K562 (cell line): ENCODE measurements around the gene MDN1. TPM values are rescaled to one million over a fixed set of nuclear protein-coding genes. Genes with fewer than 3 reads are reported as not detected.

Source experiments
- ATAC-seq: fragments of 200-7000 bp; cut with Tn5 transposase; 3 replicates; pipeline ENCODE4 v1.9.1; 2020; ENCODE audit warnings: moderate library complexity
- BruUV-seq: library from RNA; stranded (reverse); fragments of 400-500 nt; replicated peaks from 2 replicates; lab custom pipeline; 2021; lab: Mats Ljungman, UMichigan
- CTCF ChIA-PET: fragments of 300-600 bp; formaldehyde crosslinking; extraction: SDS; loops from one replicate; lab custom pipeline; 2021; ENCODE audit warnings: low intra/inter-chr PET ratio; lab: Yijun Ruan, JAX
- POLR2A ChIA-PET: fragments of 300-600, 350-650 bp; sonication (Branson Sonifier 250); formaldehyde crosslinking; extraction: SDS; loops from one replicate; lab custom pipeline; 2021; ENCODE audit warnings: antibody characterized with exemption, inconsistent platforms; lab: Yijun Ruan, JAX
- DNase-seq, 4 experiments: peaks; one replicate each; pipeline versions ENCODE4 v3.0.0 to v3.0.0-alpha.2; 2011 to 2018; ENCODE audit warnings: low spot score in 3 of 4, mixed read lengths in 3 of 4; ENCODE audit errors: extremely low read depth in 1 of 4
- FAIRE-seq: peaks from 2 replicates; lab custom pipeline; 2011; peaks lifted over from hg19 to GRCh38; lab: Jason Lieb, UNC
- H2AFZ ChIP-seq: 2 replicates; pipeline ENCODE4 v1.6.0; 2011; ENCODE audit warnings: low read depth, low read length, control low read depth, inconsistent platforms
- H3K27ac ChIP-seq: fragments of 200-600 bp; 3 replicates; pipeline ENCODE4 v1.8.0; 2011; ENCODE audit warnings: low read depth, mild to moderate bottlenecking, control low read depth, inconsistent platforms, low read length, moderate library complexity, mixed read lengths; ENCODE audit errors: extremely low read depth
- H3K27me3 ChIP-seq, 2 experiments: fragments of 300-600 bp in 1 of 2; 2 replicates in 1 of 2; 3 replicates in 1 of 2; pipeline versions ENCODE4 v1.6.0 to v1.8.0; 2011; ENCODE audit warnings: inconsistent platforms in 2 of 2, low read length in 2 of 2, mild to moderate bottlenecking in 1 of 2, mixed read lengths in 1 of 2, moderate library complexity in 1 of 2; ENCODE audit not compliant: control insufficient read depth in 2 of 2, insufficient read depth in 2 of 2
- H3K36me3 ChIP-seq: fragments of 300-600 bp; 3 replicates; pipeline ENCODE4 v1.8.0; 2011; ENCODE audit warnings: mild to moderate bottlenecking, low read length, inconsistent platforms; ENCODE audit not compliant: control insufficient read depth, insufficient read depth
- H3K4me1 ChIP-seq, 2 experiments: fragments of 200-600 bp in 1 of 2; replicated peaks in 1 of 2; 2 replicates in 1 of 2; 3 replicates in 1 of 2; pipeline versions ENCODE4 v1.5.1 to v1.8.0; 2011; ENCODE audit warnings: inconsistent platforms in 2 of 2, low read length in 2 of 2, mild to moderate bottlenecking in 1 of 2, mixed read lengths in 1 of 2, moderate library complexity in 1 of 2; ENCODE audit not compliant: control insufficient read depth in 2 of 2, insufficient read depth in 2 of 2
- H3K4me2 ChIP-seq: 2 replicates; pipeline ENCODE4 v1.6.1; 2011; ENCODE audit warnings: low read length, control low read depth, inconsistent platforms, mixed read lengths; ENCODE audit not compliant: insufficient read depth
- H3K4me3 ChIP-seq: fragments of 200-600 bp; sonication (generic), shearing (Covaris generic); 2 replicates; pipeline ENCODE4 v1.5.1; 2016; ENCODE audit warnings: control low read depth, inconsistent platforms
- H3K79me2 ChIP-seq: fragments of 200-600 bp; 3 replicates; pipeline ENCODE4 v1.8.0; 2011; ENCODE audit warnings: low read length, inconsistent platforms; ENCODE audit not compliant: control insufficient read depth, insufficient read depth
- H3K9ac ChIP-seq, 2 experiments: 2 replicates each; pipeline versions ENCODE4 v1.6.0 to v1.6.1; 2011; ENCODE audit warnings: low read depth in 2 of 2, low read length in 2 of 2, control low read depth in 1 of 2, inconsistent platforms in 1 of 2, mild to moderate bottlenecking in 1 of 2, mixed read lengths in 1 of 2; ENCODE audit not compliant: insufficient read depth in 1 of 2
- H3K9me1 ChIP-seq: one replicate; pipeline ENCODE4 v1.6.0; 2011; ENCODE audit warnings: inconsistent platforms, mild to moderate bottlenecking, low read length, moderate library complexity; ENCODE audit not compliant: control insufficient read depth, insufficient read depth
- H3K9me3 ChIP-seq: replicated peaks from 2 replicates; pipeline ENCODE4 v1.5.1; 2011; ENCODE audit warnings: low read depth, low read length, inconsistent platforms; ENCODE audit not compliant: control insufficient read depth, insufficient read depth
- H4K20me1 ChIP-seq: replicated peaks from 2 replicates; pipeline ENCODE4 v1.6.1; 2011; ENCODE audit warnings: low read length, inconsistent platforms, mixed read lengths; ENCODE audit not compliant: control insufficient read depth, insufficient read depth
- CREB5 ChIP-seq: fragments of 250-450 bp; sonication (Bioruptor Pico); IDR thresholded peaks from 2 replicates; pipeline ENCODE4 v1.5.0; 2020; ENCODE audit warnings: mild to moderate bottlenecking
- PHF21A ChIP-seq: fragments of 450-650 bp; IDR thresholded peaks from 2 replicates; pipeline ENCODE4 v1.6.1; 2017; ENCODE audit warnings: low read depth, borderline replicate concordance
- PURB ChIP-seq: sonication (generic); formaldehyde crosslinking; IDR thresholded peaks from 2 replicates; pipeline ENCODE4 v1.9.0; 2021; ENCODE audit warnings: low read depth, mild to moderate bottlenecking, missing genetic modification reagents
- TCF7L2 ChIP-seq: fragments of 150-350 bp; IDR thresholded peaks from 2 replicates; pipeline ENCODE4 v1.6.1; 2016; ENCODE audit warnings: low read depth, mild to moderate bottlenecking, low read length, moderate library complexity
- TCFL5 ChIP-seq: fragments of 250-450 bp; sonication (Bioruptor Pico); conservative IDR thresholded peaks from 2 replicates; pipeline ENCODE4 v1.6.1; 2021; ENCODE audit warnings: mild to moderate bottlenecking, moderate library complexity, matching md5 sums
- ZBTB43 ChIP-seq: sonication (generic); formaldehyde crosslinking; IDR thresholded peaks from 2 replicates; pipeline ENCODE4 v1.8.0; 2023; ENCODE audit warnings: mild to moderate bottlenecking, missing genetic modification reagents
- ZNF395 ChIP-seq: fragments of 200-800 bp; sonication (Bioruptor generic); IDR thresholded peaks from 2 replicates; pipeline ENCODE4 v1.6.1; 2017; ENCODE audit warnings: missing genetic modification characterization, missing compliant biosample characterization
- WGBS: fragments of 100-300 bp; shearing (Covaris generic); methylation state at CpG from one replicate; pipeline ENCODE4 v1.1.6; 2016; ENCODE audit warnings: low coverage, mixed read lengths; ENCODE audit not compliant: insufficient coverage; ENCODE audit errors: missing lambda C conversion rate; 5-methylcytosine and 5-hydroxymethylcytosine counted together
- in situ Hi-C: fragments of 300-500 bp; cut with MboI; formaldehyde crosslinking; loops from 4 replicates; pipeline ENCODE4 v1.15.0; 2018; ENCODE audit warnings: inconsistent platforms, mixed read lengths
- intact Hi-C: fragments of 100-400 bp; cut with micrococcal nuclease; formaldehyde crosslinking; loops from 2 replicates; pipeline ENCODE4 v1.14.2; 2022
- polyA plus RNA-seq, 8 experiments: library from polyadenylated mRNA; depleted of rRNA in 4 of 8; stranded (reverse) in 5 of 8; unstranded in 3 of 8; fragments of >200 nt; fragmentation: Nextera tagmentation in 2 of 8; fragmentation: Illumina TruSeq in 1 of 8; extraction: Ambion mirVana in 2 of 8; extraction: Trizol in 1 of 8; gene quantifications; 2 replicates each; pipeline versions ENCODE4 v1.2.1 to v1.2.3, GENCODE V29; 2011 to 2014; ENCODE audit warnings: inconsistent platforms in 1 of 8, missing spikeins in 1 of 8
- total RNA-seq, 7 experiments: library from RNA; depleted of rRNA in 6 of 7; stranded (reverse); fragments of >200 nt in 6 of 7; fragmentation: Illumina TruSeq in 2 of 7; extraction: Trizol in 2 of 7; gene quantifications; 2 replicates each; pipeline versions ENCODE4 v1.2.1 to v1.2.3, GENCODE V29; 2011 to 2021; ENCODE audit warnings: low replicate concordance in 1 of 7

Gene MDN1
- total and polyA plus RNA-seq, 9 of the 15 experiments (the other 6 are each of a cell fraction or from before 2014, with no cell fraction given), result 25.6 to 93.6 (median 43.0) TPM

- in situ Hi-C loops, result no loop called here
- Histone ChIP-seq H3K9me1 (no peaks in the 10 kb centered on the region), H3K4me2 (no peak overlapping the region), H3K27me3 (no peaks in the 10 kb centered on the region), H3K79me2 (no peaks in the 10 kb centered on the region), H3K27ac (no peak overlapping the region), H3K4me3 (no peak overlapping the region), H2AFZ (no peak overlapping the region), H3K4me1 (no peaks in the 10 kb centered on the region), H3K9ac (no peak overlapping the region), H4K20me1 (no peaks in the 10 kb centered on the region), H3K9me3 (no peaks in the 10 kb centered on the region), H3K36me3 (peaks cover 97% of the 10 kb centered on the region)
- ChIA-PET POLR2A (no interaction called here), CTCF (no interaction called here)
- DNase-seq, result no peak
- 96% methylated on average over 2 of the region's 2 CpGs for WGBS
- ATAC-seq, result no peak
- intact Hi-C loops, result no loop called here
- no peak for FAIRE-seq
- no TSS peak for BruUV-seq
- TF ChIP-seq TCFL5, result no peak
- no peak for TF ChIP-seq PHF21A
- TF ChIP-seq ZBTB43 (CRISPR knock-in tag), result no peak
Observed at GRCh38 chr6:89685311-89685710, 134.3 kb downstream of the MDN1 start.

GRCh38 chr6:89682991-89683390, 136.6 kb downstream of the MDN1 start:
- no peaks in the 10 kb centered on the region for H3K27me3 ChIP-seq
- intact Hi-C loops, result no loop called here
- no peak overlapping the region for H3K4me2 ChIP-seq
- DNase-seq (no peak), FAIRE-seq (no peak), ATAC-seq (no peak; the same call in 1 of the 3 replicates)
- no peak overlapping the region for H3K4me3 ChIP-seq
- no TSS peak for BruUV-seq
- H4K20me1 ChIP-seq, result no peaks in the 10 kb centered on the region
- H3K9ac ChIP-seq, result no peak overlapping the region
- no peak for TF ChIP-seq PURB (CRISPR knock-in tag)
- no peak for TF ChIP-seq ZNF395 (CRISPR knock-in tag)
- TF ChIP-seq CREB5 (CRISPR knock-in tag), result no peak
- no peak for TF ChIP-seq TCF7L2
- 86% methylated on average over 1 of the region's 1 CpG for WGBS
- H3K9me3 ChIP-seq, result no peaks in the 10 kb centered on the region
- H3K79me2 ChIP-seq, result no peaks in the 10 kb centered on the region
- H3K9me1 ChIP-seq, result no peaks in the 10 kb centered on the region
- ChIA-PET POLR2A (no interaction called here), CTCF (no interaction called here)
- peaks cover 95% of the 10 kb centered on the region for H3K36me3 ChIP-seq
- no peaks in the 10 kb centered on the region for H3K4me1 ChIP-seq
- no peak overlapping the region for H3K27ac ChIP-seq
- H2AFZ ChIP-seq, result no peak overlapping the region
- in situ Hi-C loops, result no loop called here
